ENCODE data around the gene LMX1A. TPM values are rescaled to one million over a fixed set of nuclear protein-coding genes. Genes with fewer than 3 reads are reported as not detected.

Gene LMX1A
- total RNA-seq, 4 donors from 2014 or later, result 0.13 to 1.1 (median 0.51) TPM

- Histone ChIP-seq H3K4me1 (no peaks in the 10 kb centered on the region), H3K27ac (no peak overlapping the region), H3K4me3 (no peak overlapping the region), H3K36me3 (no peaks in the 10 kb centered on the region), H3K9me3 (no peaks in the 10 kb centered on the region), H3K27me3 (no peaks in the 10 kb centered on the region)
- 32 to 67% methylated on average over 1 to 2 of the region's 2 CpGs for WGBS, 2 donors (ENCODE audit: low coverage in 1 of 2)
- ATAC-seq, result no peak
- no peak for TF ChIP-seq POLR2AphosphoS5 (IDR thresholded peaks at IDR 0.05)
Observed at GRCh38 chr1:165215676-165216075, 140.8 kb downstream of the LMX1A start.

GRCh38 chr1:165212229-165212628, 144.3 kb downstream of the LMX1A start:
- no peak overlapping the region for H3K4me3 ChIP-seq
- no peak for ATAC-seq
- no peaks in the 10 kb centered on the region for H3K4me1 ChIP-seq
- 67 to 80% methylated on average over 1 of the region's 3 CpGs for WGBS, 2 donors (ENCODE audit: low coverage in 1 of 2)
- no peaks in the 10 kb centered on the region for H3K27me3 ChIP-seq
- no peaks in the 10 kb centered on the region for H3K9me3 ChIP-seq
- no peak overlapping the region for H3K27ac ChIP-seq
- no peaks in the 10 kb centered on the region for H3K36me3 ChIP-seq
- TF ChIP-seq POLR2AphosphoS5 (IDR thresholded peaks at IDR 0.05) (no peak), CTCF (IDR thresholded peaks at IDR 0.05) (no peak), EP300 (IDR thresholded peaks at IDR 0.05) (no peak), POLR2A (IDR thresholded peaks at IDR 0.05) (no peak)

- Histone ChIP-seq H3K36me3 (no peaks in the 10 kb centered on the region), H3K27ac (no peak overlapping the region), H3K27me3 (no peaks in the 10 kb centered on the region), H3K4me1 (no peaks in the 10 kb centered on the region), H3K9me3 (no peaks in the 10 kb centered on the region), H3K4me3 (no peak overlapping the region)
- no peak for TF ChIP-seq EP300 (IDR thresholded peaks at IDR 0.05)
- no peak for TF ChIP-seq POLR2AphosphoS5 (IDR thresholded peaks at IDR 0.05)
- no peak for TF ChIP-seq CTCF (IDR thresholded peaks at IDR 0.05)
- TF ChIP-seq POLR2A (IDR thresholded peaks at IDR 0.05), result no peak
- no peak for ATAC-seq
- WGBS, 2 donors (ENCODE audit: low coverage in 1 of 2), result 32 to 45% methylated on average over 2 to 3 of the region's 5 CpGs
Observed at GRCh38 chr1:165207853-165208515, 148.5 kb downstream of the LMX1A start.

GRCh38 chr1:165205145-165205544, 151.4 kb downstream of the LMX1A start:
- 40 to 41% methylated on average over 1 to 3 of the region's 3 CpGs for WGBS, 2 donors (ENCODE audit: low coverage in 1 of 2)
- Histone ChIP-seq H3K4me3 (no peak overlapping the region), H3K9me3 (no peaks in the 10 kb centered on the region), H3K27me3 (no peaks in the 10 kb centered on the region), H3K27ac (no peak overlapping the region), H3K36me3 (no peaks in the 10 kb centered on the region), H3K4me1 (no peaks in the 10 kb centered on the region)
- no peak for TF ChIP-seq POLR2AphosphoS5 (IDR thresholded peaks at IDR 0.05)
- TF ChIP-seq EP300 (IDR thresholded peaks at IDR 0.05), result no peak
- no peak for TF ChIP-seq POLR2A (IDR thresholded peaks at IDR 0.05)
- no peak for TF ChIP-seq CTCF (IDR thresholded peaks at IDR 0.05)
- no peak for ATAC-seq

- TF ChIP-seq POLR2A (IDR thresholded peaks at IDR 0.05) (no peak), CTCF (IDR thresholded peaks at IDR 0.05) (no peak), POLR2AphosphoS5 (IDR thresholded peaks at IDR 0.05) (no peak), EP300 (IDR thresholded peaks at IDR 0.05) (no peak)
- WGBS, 2 donors (ENCODE audit: low coverage in 1 of 2), result 50 to 83% methylated on average over 1 of the region's 1 CpG
- H3K27me3 ChIP-seq, result no peaks in the 10 kb centered on the region
- no peaks in the 10 kb centered on the region for H3K36me3 ChIP-seq
- no peaks in the 10 kb centered on the region for H3K4me1 ChIP-seq
- no peak for ATAC-seq
- no peak overlapping the region for H3K27ac ChIP-seq
- no peak overlapping the region for H3K4me3 ChIP-seq
- no peaks in the 10 kb centered on the region for H3K9me3 ChIP-seq
Observed at GRCh38 chr1:165204548-165204947, 152.0 kb downstream of the LMX1A start.

Data from gastroesophageal sphincter (tissue), 4 donors.